CD14-positive monocyte (primary cell): Measurements from ENCODE around the gene TM2D3. TPM values are rescaled to one million over a fixed set of nuclear protein-coding genes. Genes with fewer than 3 reads are reported as not detected.
A peak's percentile ranks its signal among the peaks of the same experiment; 100 is the strongest.

Experiments used
- DNase-seq, 3 donors: peaks; one replicate each; pipeline ENCODE4 v3.0.0-alpha.2; 2011 to 2022
- H2AFZ ChIP-seq: 2 replicates; pipeline ENCODE4 v1.6.0; 2012; ENCODE audit warnings: mild to moderate bottlenecking, low read depth, low read length, inconsistent platforms; ENCODE audit not compliant: insufficient read depth, poor library complexity, severe bottlenecking
- H3K27ac ChIP-seq, 2 donors: 1 replicate in 1 of 2; 2 replicates in 1 of 2; pipeline ENCODE4 v1.5.1; 2012 to 2013; ENCODE audit warnings: low read length in 2 of 2, control low read depth in 1 of 2, inconsistent platforms in 1 of 2, low read depth in 1 of 2, mild to moderate bottlenecking in 1 of 2
- H3K27me3 ChIP-seq, 2 donors: one replicate each; pipeline versions ENCODE4 v1.6.0 to v1.6.1; 2011 to 2013; ENCODE audit warnings: low read length in 2 of 2; ENCODE audit not compliant: control insufficient read depth in 2 of 2, insufficient read depth in 2 of 2
- H3K36me3 ChIP-seq, 2 donors: replicated peaks in 1 of 2; 1 replicate in 1 of 2; 2 replicates in 1 of 2; pipeline versions ENCODE4 v1.5.1 to v1.6.1; 2012 to 2013; ENCODE audit warnings: low read length in 2 of 2, control low read depth in 1 of 2, inconsistent platforms in 1 of 2, mild to moderate bottlenecking in 1 of 2; ENCODE audit not compliant: insufficient read depth in 2 of 2, control insufficient read depth in 1 of 2
- H3K4me1 ChIP-seq, 2 donors: 1 replicate in 1 of 2; 2 replicates in 1 of 2; pipeline versions ENCODE4 v1.5.1 to v1.6.1; 2012 to 2013; ENCODE audit warnings: low read length in 2 of 2, control low read depth in 1 of 2, inconsistent platforms in 1 of 2, mild to moderate bottlenecking in 1 of 2, moderate library complexity in 1 of 2; ENCODE audit not compliant: insufficient read depth in 2 of 2, control insufficient read depth in 1 of 2
- H3K4me2 ChIP-seq: replicated peaks from 2 replicates; pipeline ENCODE3; 2012; ENCODE audit warnings: low read length, moderate library complexity, mild to moderate bottlenecking; ENCODE audit not compliant: poor library complexity, severe bottlenecking; ENCODE audit errors: extremely low read depth
- H3K4me3 ChIP-seq, 3 experiments: fragments of 200-600 bp in 1 of 3; sonication (generic) in 1 of 3; replicated peaks in 1 of 3; 1 replicate in 2 of 3; 2 replicates in 1 of 3; pipeline ENCODE4 v1.5.1; 2011 to 2013; ENCODE audit warnings: low read length in 3 of 3, mild to moderate bottlenecking in 3 of 3, control low read depth in 2 of 3, low read depth in 2 of 3, inconsistent platforms in 1 of 3, moderate library complexity in 1 of 3
- H3K79me2 ChIP-seq: 2 replicates; pipeline ENCODE4 v1.6.0; 2012; ENCODE audit warnings: mild to moderate bottlenecking, control low read depth, inconsistent platforms, low read length, moderate library complexity; ENCODE audit not compliant: insufficient read depth
- H3K9ac ChIP-seq: 2 replicates; pipeline ENCODE4 v1.6.0; 2017; ENCODE audit warnings: low read length, mild to moderate bottlenecking; ENCODE audit not compliant: insufficient read depth, poor library complexity, severe bottlenecking
- H3K9me3 ChIP-seq, 2 donors: replicated peaks in 1 of 2; 1 replicate in 1 of 2; 2 replicates in 1 of 2; pipeline versions ENCODE4 v1.5.1 to v1.6.1; 2012 to 2013; ENCODE audit warnings: low read length in 2 of 2, control low read depth in 1 of 2; ENCODE audit not compliant: control insufficient read depth in 1 of 2, insufficient read depth in 1 of 2
- H4K20me1 ChIP-seq: 2 replicates; pipeline ENCODE4 v1.6.0; 2012; ENCODE audit warnings: mild to moderate bottlenecking, low read length, control low read depth, moderate library complexity; ENCODE audit not compliant: insufficient read depth
- H3K27ac Mint-ChIP-seq, 7 donors: one replicate each; pipeline ENCODE4 v1.8.0; 2020; ENCODE audit warnings: mild to moderate bottlenecking in 7 of 7, mixed read lengths in 7 of 7, moderate library complexity in 6 of 7, inconsistent platforms in 2 of 7
- H3K27me3 Mint-ChIP-seq, 3 donors: one replicate each; pipeline ENCODE4 v1.8.0; 2021 to 2022; ENCODE audit warnings: low read depth in 3 of 3, mild to moderate bottlenecking in 3 of 3, mixed read lengths in 3 of 3, moderate library complexity in 3 of 3, inconsistent platforms in 1 of 3
- H3K36me3 Mint-ChIP-seq, 2 donors: one replicate each; pipeline ENCODE4 v1.8.0; 2020; ENCODE audit warnings: mixed read lengths in 2 of 2, inconsistent platforms in 1 of 2, mild to moderate bottlenecking in 1 of 2
- H3K4me1 Mint-ChIP-seq: one replicate; pipeline ENCODE4 v1.8.0; 2020; ENCODE audit warnings: mild to moderate bottlenecking, mixed read lengths
- H3K4me3 Mint-ChIP-seq, 2 donors: one replicate each; pipeline ENCODE4 v1.8.0; 2020; ENCODE audit warnings: mild to moderate bottlenecking in 2 of 2, mixed read lengths in 2 of 2, moderate library complexity in 1 of 2
- H3K9me3 Mint-ChIP-seq, 7 donors: one replicate each; pipeline ENCODE4 v1.8.0; 2020 to 2022; ENCODE audit warnings: mixed read lengths in 7 of 7, mild to moderate bottlenecking in 6 of 7, moderate library complexity in 6 of 7, inconsistent platforms in 2 of 7
- WGBS: methylation state at CpG from one replicate; pipeline ENCODE4 v1.1.5; 2013; ENCODE audit warnings: missing lambda C conversion rate; ENCODE audit not compliant: insufficient coverage; 5-methylcytosine and 5-hydroxymethylcytosine counted together
- intact Hi-C, 2 donors: fragments of 100-400 bp; cut with micrococcal nuclease; formaldehyde crosslinking; loops; one replicate each; pipeline versions ENCODE4 v1.15.0 to v1.15.1; 2023
- polyA plus RNA-seq, 3 donors: library from polyadenylated mRNA; depleted of rRNA in 1 of 3; unstranded in 2 of 3; stranded (reverse) in 1 of 3; fragments of 300-500 nt in 2 of 3; fragments of >200 nt in 1 of 3; fragmentation: Illumina TruSeq in 2 of 3; gene quantifications; 1 replicate in 2 of 3; 2 replicates in 1 of 3; pipeline ENCODE4 v1.2.3, GENCODE V29; 2012 to 2021
- TF ChIP-seq, protein P1 (sequence below): fragments of 200-600 bp; IDR thresholded peaks from one replicate; pipeline ENCODE4 v1.8.0; 2022; ENCODE audit warnings: antibody characterized with exemption, mild to moderate bottlenecking

The TM2D3 gene
- polyA plus RNA-seq, 3 donors = 22.9 to 54.6 (median 26.5) TPM

DNA sequence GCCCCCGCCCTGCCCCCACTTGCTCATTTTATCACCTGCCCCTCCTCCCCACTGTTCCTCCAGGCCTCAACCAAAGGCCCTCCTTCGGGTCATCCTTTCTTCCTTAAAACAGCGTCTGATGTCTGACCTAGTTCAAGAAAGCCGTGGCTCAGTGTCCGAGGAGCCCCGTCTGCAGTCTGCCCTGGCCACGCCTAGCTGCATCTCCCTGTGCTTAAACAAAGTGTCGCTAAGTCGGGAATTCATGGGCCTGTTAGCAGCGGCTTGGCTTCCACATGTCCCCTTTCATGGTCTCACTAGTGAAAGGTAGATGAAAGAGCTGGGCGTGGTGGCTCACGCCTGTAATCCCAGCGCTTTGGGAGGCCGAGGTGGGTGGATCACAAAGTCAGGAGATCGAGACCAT lies 41.2 kb downstream of the TM2D3 start:
- Histone ChIP-seq H3K9ac (no peak overlapping the region), H3K36me3 (no peaks in the 10 kb centered on the region), H3K79me2 (no peaks in the 10 kb centered on the region), H2AFZ (no peak overlapping the region), H4K20me1 (no peaks in the 10 kb centered on the region), H3K4me2 (no peak overlapping the region), H3K4me3 (no peak overlapping the region), H3K4me1 (no peaks in the 10 kb centered on the region), H3K27ac (no peak overlapping the region), H3K27me3 (no peaks in the 10 kb centered on the region), H3K9me3 (no peaks in the 10 kb centered on the region)
- TF ChIP-seq, protein P1, sequence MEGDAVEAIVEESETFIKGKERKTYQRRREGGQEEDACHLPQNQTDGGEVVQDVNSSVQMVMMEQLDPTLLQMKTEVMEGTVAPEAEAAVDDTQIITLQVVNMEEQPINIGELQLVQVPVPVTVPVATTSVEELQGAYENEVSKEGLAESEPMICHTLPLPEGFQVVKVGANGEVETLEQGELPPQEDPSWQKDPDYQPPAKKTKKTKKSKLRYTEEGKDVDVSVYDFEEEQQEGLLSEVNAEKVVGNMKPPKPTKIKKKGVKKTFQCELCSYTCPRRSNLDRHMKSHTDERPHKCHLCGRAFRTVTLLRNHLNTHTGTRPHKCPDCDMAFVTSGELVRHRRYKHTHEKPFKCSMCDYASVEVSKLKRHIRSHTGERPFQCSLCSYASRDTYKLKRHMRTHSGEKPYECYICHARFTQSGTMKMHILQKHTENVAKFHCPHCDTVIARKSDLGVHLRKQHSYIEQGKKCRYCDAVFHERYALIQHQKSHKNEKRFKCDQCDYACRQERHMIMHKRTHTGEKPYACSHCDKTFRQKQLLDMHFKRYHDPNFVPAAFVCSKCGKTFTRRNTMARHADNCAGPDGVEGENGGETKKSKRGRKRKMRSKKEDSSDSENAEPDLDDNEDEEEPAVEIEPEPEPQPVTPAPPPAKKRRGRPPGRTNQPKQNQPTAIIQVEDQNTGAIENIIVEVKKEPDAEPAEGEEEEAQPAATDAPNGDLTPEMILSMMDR = no peak
- 98% methylated on average over 9 of the region's 15 CpGs for WGBS
- no peak overlapping the region for H3K4me3 Mint-ChIP-seq
- DNase-seq = no peak
- H3K27ac Mint-ChIP-seq = peak overlapping the region in 1 of 7 donors; percentile 21
- H3K4me1 Mint-ChIP-seq = no peaks in the 10 kb centered on the region
- H3K27me3 Mint-ChIP-seq = peaks cover 3 to 16% (median 10%) of the 10 kb centered on the region in 3 donors
- no peaks in the 10 kb centered on the region for H3K36me3 Mint-ChIP-seq
- intact Hi-C loops = no loop called here
- peaks cover 0 to 1% (median 0%) of the 10 kb centered on the region in 7 donors for H3K9me3 Mint-ChIP-seq

DNA sequence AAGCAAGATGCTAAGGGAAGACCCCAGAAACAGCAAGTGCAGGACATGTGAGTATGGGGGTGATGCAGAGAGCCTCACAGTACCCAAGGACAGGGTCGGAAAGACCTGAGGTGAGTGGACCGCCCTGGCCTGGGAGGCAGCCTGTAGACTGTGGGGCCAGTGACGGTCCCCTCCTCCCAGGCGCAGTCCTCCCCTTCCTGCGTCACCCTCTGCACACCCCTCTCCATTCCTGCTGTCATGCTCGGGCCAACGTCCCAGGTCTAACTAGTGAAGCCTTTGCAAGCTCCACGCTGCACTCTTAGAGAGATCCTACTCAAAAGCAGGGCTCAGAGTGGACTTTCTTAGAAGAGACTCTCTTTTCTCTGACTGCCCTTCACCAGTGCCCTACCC lies 41.6 kb downstream of the TM2D3 start:
- Histone ChIP-seq H4K20me1 (no peaks in the 10 kb centered on the region), H3K4me3 (no peak overlapping the region), H3K9me3 (no peaks in the 10 kb centered on the region), H3K9ac (no peak overlapping the region), H3K27ac (no peak overlapping the region), H3K4me1 (no peaks in the 10 kb centered on the region), H2AFZ (no peak overlapping the region), H3K4me2 (no peak overlapping the region), H3K79me2 (no peaks in the 10 kb centered on the region), H3K36me3 (no peaks in the 10 kb centered on the region), H3K27me3 (no peaks in the 10 kb centered on the region)
- TF ChIP-seq, protein P1 = no peak
- intact Hi-C loops = no loop called here
- Mint-ChIP-seq H3K27ac (no peak overlapping the region), H3K4me3 (no peak overlapping the region), H3K4me1 (no peaks in the 10 kb centered on the region), H3K27me3 (peaks cover 2 to 13% (median 10%) of the 10 kb centered on the region in 3 donors), H3K9me3 (peaks cover 0 to 1% (median 0%) of the 10 kb centered on the region in 7 donors), H3K36me3 (no peaks in the 10 kb centered on the region)
- no peak for DNase-seq
- WGBS = 93% methylated on average over 8 of the region's 8 CpGs
